A549 (cell line): ENCODE measurements around the gene TIE1. TPM values are rescaled to one million over a fixed set of nuclear protein-coding genes. Genes with fewer than 3 reads are reported as not detected.

Source experiments
- ATAC-seq, 2 experiments: fragments of 200-7000 bp in 1 of 2; fragments of >200 bp in 1 of 2; cut with Nextera tagmentation in 1 of 2; cut with Tn5 transposase in 1 of 2; 3 replicates each; pipeline versions ENCODE4 v1.8.0 to v1.9.1; 2018 to 2020; ENCODE audit warnings: mild to moderate bottlenecking in 1 of 2, moderate library complexity in 1 of 2
- CTCF ChIA-PET: fragments of 300-600 bp; sonication (Branson Sonifier 250); formaldehyde crosslinking; extraction: SDS; loops from one replicate; lab custom pipeline; 2021; ENCODE audit warnings: antibody characterized with exemption, inconsistent platforms; lab: Yijun Ruan, JAX
- POLR2A ChIA-PET: fragments of 350-600 bp; formaldehyde crosslinking; extraction: SDS; loops from one replicate; lab custom pipeline; 2021; ENCODE audit warnings: antibody characterized with exemption, inconsistent platforms; lab: Yijun Ruan, JAX
- DNase-seq, 2 experiments: peaks; one replicate each; pipeline versions ENCODE4 v3.0.0 to v3.0.0-alpha.2; 2011 to 2016; ENCODE audit warnings: low read depth in 1 of 2, low spot score in 1 of 2
- FAIRE-seq: peaks from 2 replicates; lab custom pipeline; 2011; peaks lifted over from hg19 to GRCh38; lab: Jason Lieb, UNC
- H3K27ac ChIP-seq, 2 experiments: fragments of >200 bp; sonication (Bioruptor Twin); formaldehyde crosslinking; 3 replicates each; pipeline ENCODE4 v1.5.1; 2016 to 2017
- H3K4me1 ChIP-seq: fragments of >200 bp; sonication (Bioruptor Twin); formaldehyde crosslinking; 3 replicates; pipeline ENCODE4 v1.6.1; 2016
- H3K4me2 ChIP-seq: fragments of >200 bp; sonication (Bioruptor Twin); formaldehyde crosslinking; 3 replicates; pipeline ENCODE4 v1.6.1; 2016
- H3K4me3 ChIP-seq: fragments of >200 bp; sonication (Bioruptor Twin); formaldehyde crosslinking; 3 replicates; pipeline ENCODE4 v1.5.1; 2016
- H3K9me3 ChIP-seq: fragments of >200 bp; sonication (Bioruptor Twin); formaldehyde crosslinking; 3 replicates; pipeline ENCODE4 v1.6.1; 2016
- BHLHE40 ChIP-seq: IDR thresholded peaks from 2 replicates; pipeline ENCODE4 v1.6.1; 2012; ENCODE audit warnings: low read depth, low read length, inconsistent platforms
- CBX8 ChIP-seq: fragments of 200-600 bp; sonication (generic); IDR thresholded peaks from 2 replicates; pipeline ENCODE4 v1.6.1; 2016
- CEBPB ChIP-seq, 2 experiments: fragments of >200 bp in 1 of 2; sonication (Bioruptor Twin) in 1 of 2; formaldehyde crosslinking in 1 of 2; IDR thresholded peaks; 2 replicates each; pipeline ENCODE4 v1.6.1; 2012 to 2016
- EHMT2 ChIP-seq: fragments of 200-600 bp; sonication (generic); IDR thresholded peaks from 2 replicates; pipeline ENCODE4 v1.6.1; 2016; ENCODE audit warnings: antibody characterized with exemption, low read depth, mild to moderate bottlenecking, moderate library complexity
- EP300 ChIP-seq, 2 experiments: fragments of >200 bp; sonication (Bioruptor Twin); formaldehyde crosslinking; IDR thresholded peaks; 2 replicates in 1 of 2; 3 replicates in 1 of 2; pipeline ENCODE4 v1.6.1; 2016 to 2017
- FOXS1 ChIP-seq: fragments of 250-450 bp; sonication (Bioruptor Pico); IDR thresholded peaks from 2 replicates; pipeline ENCODE4 v1.5.0; 2020; ENCODE audit warnings: mild to moderate bottlenecking, moderate library complexity
- HDAC2 ChIP-seq: fragments of 200-600 bp; sonication (generic); IDR thresholded peaks from 2 replicates; pipeline ENCODE4 v1.6.1; 2016
- HEYL ChIP-seq: fragments of 250-450 bp; sonication (Bioruptor Pico); IDR thresholded peaks from 2 replicates; pipeline ENCODE4 v1.8.0; 2021; ENCODE audit warnings: mild to moderate bottlenecking, moderate library complexity
- HOXA7 ChIP-seq: fragments of 250-450 bp; sonication (Bioruptor Pico); IDR thresholded peaks from 2 replicates; pipeline ENCODE4 v1.5.0; 2020; ENCODE audit warnings: mild to moderate bottlenecking, moderate library complexity
- HOXB5 ChIP-seq: fragments of 250-450 bp; sonication (Bioruptor Pico); IDR thresholded peaks from 2 replicates; pipeline ENCODE4 v1.5.0; 2020; ENCODE audit warnings: mild to moderate bottlenecking, moderate library complexity
- JUN ChIP-seq, 2 experiments: fragments of >200 bp; sonication (Bioruptor Twin); formaldehyde crosslinking; IDR thresholded peaks; 2 replicates in 1 of 2; 3 replicates in 1 of 2; pipeline ENCODE4 v1.6.1; 2016 to 2017
- KDM1A ChIP-seq: fragments of 200-600 bp; sonication (generic); IDR thresholded peaks from 2 replicates; pipeline ENCODE4 v1.6.1; 2016; ENCODE audit warnings: low read depth, mild to moderate bottlenecking
- MYC ChIP-seq: IDR thresholded peaks from 2 replicates; pipeline ENCODE4 v1.6.1; 2012; ENCODE audit warnings: mild to moderate bottlenecking, inconsistent platforms, low read length, improper control_type of control experiment, borderline replicate concordance
- NFE2L2 ChIP-seq: fragments of 150-350 bp; conservative IDR thresholded peaks from 2 replicates; pipeline ENCODE4 v1.6.1; 2014; ENCODE audit warnings: low read length
- PHF8 ChIP-seq: fragments of 200-600 bp; sonication (generic); IDR thresholded peaks from 2 replicates; pipeline ENCODE4 v1.6.1; 2016; ENCODE audit warnings: low read depth, mild to moderate bottlenecking, antibody characterized with exemption, moderate library complexity, borderline replicate concordance
- SMC3 ChIP-seq: fragments of >200 bp; sonication (Bioruptor Twin); formaldehyde crosslinking; IDR thresholded peaks from 3 replicates; pipeline ENCODE4 v1.6.1; 2018; ENCODE audit warnings: inconsistent platforms
- SREBF2 ChIP-seq: fragments of 450-650 bp; IDR thresholded peaks from 2 replicates; pipeline ENCODE4 v1.6.1; 2014; ENCODE audit warnings: mild to moderate bottlenecking, moderate library complexity
- TP53 ChIP-seq: fragments of 250-450 bp; sonication (Bioruptor Pico); IDR thresholded peaks from 2 replicates; pipeline ENCODE4 v1.5.0; 2021; ENCODE audit warnings: mild to moderate bottlenecking, moderate library complexity
- WGBS: methylation state at CpG from one replicate; pipeline ENCODE4 v1.1.6; 2017; ENCODE audit errors: missing lambda C conversion rate; 5-methylcytosine and 5-hydroxymethylcytosine counted together
- polyA plus RNA-seq, 4 experiments: library from polyadenylated mRNA; depleted of rRNA in 3 of 4; stranded (reverse); fragments of >200 nt; fragmentation: RNase III in 1 of 4; extraction: RNeasy Plus Mini Kit Qiagen cat#74134 plus additional on column Dnase treatment in 1 of 4; gene quantifications; 2 replicates in 3 of 4; 3 replicates in 1 of 4; pipeline ENCODE4 v1.2.3, GENCODE V29; 2011 to 2017
- TF ChIP-seq, protein P1 (sequence below): fragments of 250-450 bp; sonication (Bioruptor Pico); IDR thresholded peaks from 2 replicates; pipeline ENCODE4 v1.5.0; 2021; ENCODE audit warnings: mild to moderate bottlenecking, moderate library complexity, borderline replicate concordance
- TF ChIP-seq, protein P2 (sequence below): fragments of 150-350 bp; IDR thresholded peaks from 2 replicates; pipeline ENCODE4 v1.6.1; 2014; ENCODE audit warnings: low read depth, mild to moderate bottlenecking, low read length
- TF ChIP-seq, protein P3 (sequence below): IDR thresholded peaks from 2 replicates; pipeline ENCODE4 v1.6.1; 2012
- TF ChIP-seq, protein P4 (sequence below): fragments of >200 bp; sonication (Bioruptor Twin); formaldehyde crosslinking; IDR thresholded peaks from 3 replicates; pipeline ENCODE4 v1.6.1; 2016
- TF ChIP-seq, protein P5 (sequence below): IDR thresholded peaks from 2 replicates; pipeline ENCODE4 v1.6.1; 2012
- TF ChIP-seq, protein P6 (sequence below): fragments of 250-450 bp; sonication (Bioruptor Pico); IDR thresholded peaks from 2 replicates; pipeline ENCODE4 v1.5.0; 2020; ENCODE audit warnings: low read depth, mild to moderate bottlenecking, moderate library complexity

Gene TIE1
- polyA plus RNA-seq, 2 of the 4 experiments (the other 2 are of a cell fraction) = not detected

DNA sequence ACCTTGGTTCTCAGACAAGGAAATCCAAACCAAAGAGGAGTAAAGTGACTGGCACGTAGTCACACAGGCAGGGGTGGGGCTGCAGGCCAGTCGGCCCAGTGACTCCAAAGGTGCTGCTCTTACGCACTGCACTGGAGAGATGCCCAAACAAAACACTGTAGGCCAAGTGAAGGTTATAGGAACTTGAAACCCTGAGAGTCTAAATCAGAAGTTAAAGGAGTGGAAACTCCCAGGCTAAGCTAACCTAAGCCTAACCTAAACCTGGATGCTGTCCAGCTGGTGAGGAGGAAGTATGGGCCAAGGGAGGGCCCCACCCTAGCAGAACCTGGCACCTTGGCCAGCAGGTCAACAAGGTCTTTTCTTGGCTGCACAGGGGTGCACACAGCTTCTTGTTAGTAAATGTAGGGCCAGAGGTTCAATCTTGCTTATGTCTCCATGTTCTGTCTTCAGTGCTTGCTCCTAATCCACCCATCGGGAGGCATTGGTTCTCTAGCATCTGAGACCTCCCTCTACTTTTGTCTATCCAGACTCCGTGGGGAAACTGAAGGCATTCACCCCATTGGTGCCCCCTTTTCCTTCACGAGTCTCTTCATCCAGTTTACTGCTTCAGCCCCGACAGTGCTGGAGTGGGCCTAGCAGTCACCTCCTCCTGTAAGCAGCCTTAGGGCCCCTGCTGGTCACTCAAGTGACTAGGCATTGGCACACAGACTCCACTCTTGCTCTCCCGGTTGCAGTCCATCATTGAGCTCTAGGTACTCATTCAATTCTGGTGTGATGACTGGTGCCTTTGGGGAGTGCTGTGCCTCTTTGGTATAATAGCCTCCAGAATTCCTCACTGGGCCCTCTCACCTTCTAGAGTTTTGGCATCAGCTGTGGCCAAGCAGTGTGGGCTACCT is 43.9 kb upstream of the TIE1 start:
- POLR2A ChIA-PET = no interaction called here
- H3K4me2 ChIP-seq = no peak overlapping the region
- CTCF ChIA-PET = interaction anchor here (1.0 kb wide), 1 partner anchor 39 kb away, joined by 3 read pairs; no protein-coding TSS in a partner anchor
- TF ChIP-seq HDAC2 (no peak), CEBPB (IDR thresholded peaks at IDR 0.05) (no peak)
- no peak overlapping the region for H3K27ac ChIP-seq
- ATAC-seq (no peak), DNase-seq (no peak), FAIRE-seq (no peak)
- WGBS = 67% methylated on average over 6 of the region's 8 CpGs
- H3K9me3 ChIP-seq = peaks cover 5% of the 10 kb centered on the region; the same call in 1 of the 3 replicates
- no peak overlapping the region for H3K4me3 ChIP-seq
- H3K4me1 ChIP-seq = no peaks in the 10 kb centered on the region

DNA sequence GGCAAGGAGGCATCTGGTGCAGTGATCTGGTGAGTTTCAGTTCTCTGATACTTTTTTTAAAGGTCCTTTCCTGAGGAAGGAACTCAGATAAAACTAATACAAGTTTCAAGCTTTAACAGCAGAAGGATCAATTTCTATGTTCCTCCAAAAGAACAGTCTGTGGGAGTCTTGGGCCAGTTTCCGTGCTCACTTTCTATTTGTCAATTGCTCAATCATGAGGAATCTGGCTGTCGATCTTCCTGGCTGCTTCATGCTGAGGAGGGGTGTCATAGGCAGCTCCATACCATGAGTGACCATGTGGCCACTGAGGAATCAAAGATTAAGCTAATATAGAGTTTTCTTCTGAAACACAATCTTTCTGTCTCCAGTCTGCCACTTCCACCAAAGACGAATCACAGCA is 42.4 kb upstream of the TIE1 start:
- Histone ChIP-seq H3K4me1 (no peaks in the 10 kb centered on the region), H3K9me3 (peaks cover 7% of the 10 kb centered on the region; the same call in 1 of the 3 replicates), H3K4me3 (no peak overlapping the region), H3K27ac (no peak overlapping the region), H3K4me2 (no peak overlapping the region)
- no peak for FAIRE-seq
- TF ChIP-seq CBX8 (no peak), EHMT2 (no peak), TP53 (no peak), HEYL (no peak)
- TF ChIP-seq, protein P1, sequence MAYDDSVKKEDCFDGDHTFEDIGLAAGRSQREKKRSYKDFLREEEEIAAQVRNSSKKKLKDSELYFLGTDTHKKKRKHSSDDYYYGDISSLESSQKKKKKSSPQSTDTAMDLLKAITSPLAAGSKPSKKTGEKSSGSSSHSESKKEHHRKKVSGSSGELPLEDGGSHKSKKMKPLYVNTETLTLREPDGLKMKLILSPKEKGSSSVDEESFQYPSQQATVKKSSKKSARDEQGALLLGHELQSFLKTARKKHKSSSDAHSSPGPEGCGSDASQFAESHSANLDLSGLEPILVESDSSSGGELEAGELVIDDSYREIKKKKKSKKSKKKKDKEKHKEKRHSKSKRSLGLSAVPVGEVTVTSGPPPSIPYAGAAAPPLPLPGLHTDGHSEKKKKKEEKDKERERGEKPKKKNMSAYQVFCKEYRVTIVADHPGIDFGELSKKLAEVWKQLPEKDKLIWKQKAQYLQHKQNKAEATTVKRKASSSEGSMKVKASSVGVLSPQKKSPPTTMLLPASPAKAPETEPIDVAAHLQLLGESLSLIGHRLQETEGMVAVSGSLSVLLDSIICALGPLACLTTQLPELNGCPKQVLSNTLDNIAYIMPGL = no peak
- TF ChIP-seq, protein P2, sequence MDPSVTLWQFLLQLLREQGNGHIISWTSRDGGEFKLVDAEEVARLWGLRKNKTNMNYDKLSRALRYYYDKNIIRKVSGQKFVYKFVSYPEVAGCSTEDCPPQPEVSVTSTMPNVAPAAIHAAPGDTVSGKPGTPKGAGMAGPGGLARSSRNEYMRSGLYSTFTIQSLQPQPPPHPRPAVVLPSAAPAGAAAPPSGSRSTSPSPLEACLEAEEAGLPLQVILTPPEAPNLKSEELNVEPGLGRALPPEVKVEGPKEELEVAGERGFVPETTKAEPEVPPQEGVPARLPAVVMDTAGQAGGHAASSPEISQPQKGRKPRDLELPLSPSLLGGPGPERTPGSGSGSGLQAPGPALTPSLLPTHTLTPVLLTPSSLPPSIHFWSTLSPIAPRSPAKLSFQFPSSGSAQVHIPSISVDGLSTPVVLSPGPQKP = no peak
- ChIA-PET CTCF (no interaction called here), POLR2A (no interaction called here)
- no peak for DNase-seq
- WGBS = 17% methylated on average over 3 of the region's 3 CpGs
- ATAC-seq = no peak

DNA sequence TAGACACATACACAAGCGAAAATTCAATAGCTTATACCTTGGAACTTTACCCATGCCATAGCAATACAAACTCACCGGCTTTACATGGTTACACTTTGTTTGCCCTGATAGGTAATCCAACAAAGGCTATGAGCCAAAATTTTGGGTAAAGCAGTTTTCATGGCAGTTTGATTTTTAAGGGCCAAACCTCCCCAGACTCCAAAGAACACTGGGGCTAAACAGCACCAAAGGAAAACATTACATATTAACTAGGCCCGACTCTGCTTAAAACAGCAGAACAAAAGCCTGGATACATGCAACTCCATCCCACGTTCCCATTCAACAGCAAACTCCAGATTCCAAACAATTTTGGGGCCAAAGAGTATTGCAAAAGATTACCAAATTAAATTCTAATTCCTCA is 35.4 kb upstream of the TIE1 start:
- Histone ChIP-seq H3K9me3 (peaks cover 4% of the 10 kb centered on the region; the same call in 1 of the 3 replicates), H3K27ac (no peak overlapping the region), H3K4me3 (no peak overlapping the region), H3K4me2 (no peak overlapping the region), H3K4me1 (no peaks in the 10 kb centered on the region)
- DNase-seq (no peak), ATAC-seq (no peak), FAIRE-seq (no peak)
- CTCF ChIA-PET = no interaction called here
- TF ChIP-seq FOXS1 = no peak
- TF ChIP-seq KDM1A = no peak
- TF ChIP-seq SREBF2 = no peak
- 51% methylated on average over 4 of the region's 4 CpGs for WGBS
- POLR2A ChIA-PET = no interaction called here

DNA sequence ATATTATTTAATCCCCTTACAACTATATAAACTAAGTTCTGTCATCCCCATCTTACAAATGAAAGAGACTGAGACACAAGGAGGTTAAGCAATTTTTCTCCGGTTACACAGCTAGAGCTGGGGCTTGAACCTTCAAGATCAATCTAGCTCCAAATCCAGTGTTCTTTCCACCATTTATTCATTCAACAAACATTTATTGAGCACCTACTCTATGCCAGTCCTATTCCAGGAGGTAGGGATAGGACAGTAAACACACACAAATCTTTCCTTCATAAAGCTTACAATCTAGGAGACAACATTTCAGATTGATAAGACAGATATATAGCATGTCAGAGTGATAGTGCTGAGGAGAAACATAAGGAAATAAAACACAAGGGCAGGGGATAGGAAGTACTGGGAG is 33.9 kb upstream of the TIE1 start:
- ChIA-PET CTCF (no interaction called here), POLR2A (no interaction called here)
- WGBS = 100% methylated on average over 1 of the region's 1 CpG
- no peak overlapping the region for H3K27ac ChIP-seq
- DNase-seq = no peak
- ATAC-seq = no peak
- no peak overlapping the region for H3K4me2 ChIP-seq
- TF ChIP-seq, protein P3, sequence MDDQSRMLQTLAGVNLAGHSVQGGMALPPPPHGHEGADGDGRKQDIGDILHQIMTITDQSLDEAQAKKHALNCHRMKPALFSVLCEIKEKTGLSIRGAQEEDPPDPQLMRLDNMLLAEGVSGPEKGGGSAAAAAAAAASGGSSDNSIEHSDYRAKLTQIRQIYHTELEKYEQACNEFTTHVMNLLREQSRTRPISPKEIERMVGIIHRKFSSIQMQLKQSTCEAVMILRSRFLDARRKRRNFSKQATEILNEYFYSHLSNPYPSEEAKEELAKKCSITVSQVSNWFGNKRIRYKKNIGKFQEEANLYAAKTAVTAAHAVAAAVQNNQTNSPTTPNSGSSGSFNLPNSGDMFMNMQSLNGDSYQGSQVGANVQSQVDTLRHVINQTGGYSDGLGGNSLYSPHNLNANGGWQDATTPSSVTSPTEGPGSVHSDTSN = no peak
- TF ChIP-seq, protein P4, sequence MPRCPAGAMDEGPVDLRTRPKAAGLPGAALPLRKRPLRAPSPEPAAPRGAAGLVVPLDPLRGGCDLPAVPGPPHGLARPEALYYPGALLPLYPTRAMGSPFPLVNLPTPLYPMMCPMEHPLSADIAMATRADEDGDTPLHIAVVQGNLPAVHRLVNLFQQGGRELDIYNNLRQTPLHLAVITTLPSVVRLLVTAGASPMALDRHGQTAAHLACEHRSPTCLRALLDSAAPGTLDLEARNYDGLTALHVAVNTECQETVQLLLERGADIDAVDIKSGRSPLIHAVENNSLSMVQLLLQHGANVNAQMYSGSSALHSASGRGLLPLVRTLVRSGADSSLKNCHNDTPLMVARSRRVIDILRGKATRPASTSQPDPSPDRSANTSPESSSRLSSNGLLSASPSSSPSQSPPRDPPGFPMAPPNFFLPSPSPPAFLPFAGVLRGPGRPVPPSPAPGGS = no peak
- TF ChIP-seq HOXB5 = no peak
- no peak for TF ChIP-seq SMC3
- TF ChIP-seq, protein P5, sequence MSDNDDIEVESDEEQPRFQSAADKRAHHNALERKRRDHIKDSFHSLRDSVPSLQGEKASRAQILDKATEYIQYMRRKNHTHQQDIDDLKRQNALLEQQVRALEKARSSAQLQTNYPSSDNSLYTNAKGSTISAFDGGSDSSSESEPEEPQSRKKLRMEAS = no peak
- no peak for TF ChIP-seq PHF8
- no peak for TF ChIP-seq NFE2L2
- no peak for TF ChIP-seq MYC
- TF ChIP-seq JUN (IDR thresholded peaks at IDR 0.05) = no peak
- TF ChIP-seq HOXA7 (CRISPR knock-in tag) = no peak
- no peak for TF ChIP-seq FOXS1
- no peak for TF ChIP-seq BHLHE40
- TF ChIP-seq EP300 (IDR thresholded peaks at IDR 0.05) = no peak
- TF ChIP-seq, protein P6, sequence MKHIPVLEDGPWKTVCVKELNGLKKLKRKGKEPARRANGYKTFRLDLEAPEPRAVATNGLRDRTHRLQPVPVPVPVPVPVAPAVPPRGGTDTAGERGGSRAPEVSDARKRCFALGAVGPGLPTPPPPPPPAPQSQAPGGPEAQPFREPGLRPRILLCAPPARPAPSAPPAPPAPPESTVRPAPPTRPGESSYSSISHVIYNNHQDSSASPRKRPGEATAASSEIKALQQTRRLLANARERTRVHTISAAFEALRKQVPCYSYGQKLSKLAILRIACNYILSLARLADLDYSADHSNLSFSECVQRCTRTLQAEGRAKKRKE (CRISPR knock-in tag) = no peak
- no peak overlapping the region for H3K4me3 ChIP-seq
- no peak for FAIRE-seq
- no peaks in the 10 kb centered on the region for H3K4me1 ChIP-seq
- peaks cover 4% of the 10 kb centered on the region; the same call in 1 of the 3 replicates for H3K9me3 ChIP-seq
